Measurements from ENCODE around the gene EYS. TPM values are rescaled to one million over a fixed set of nuclear protein-coding genes. Genes with fewer than 3 reads are reported as not detected.
"Not testable (repeated sequence)": the region's sequence is repeated elsewhere in the genome, so short reads cannot be mapped to it uniquely, and the experiment has no call there.

EYS gene
- total and polyA plus RNA-seq, 5 donors from 2014 or later: 0.03 to 0.09 (median 0.05) TPM; not detected in 1

DNA sequence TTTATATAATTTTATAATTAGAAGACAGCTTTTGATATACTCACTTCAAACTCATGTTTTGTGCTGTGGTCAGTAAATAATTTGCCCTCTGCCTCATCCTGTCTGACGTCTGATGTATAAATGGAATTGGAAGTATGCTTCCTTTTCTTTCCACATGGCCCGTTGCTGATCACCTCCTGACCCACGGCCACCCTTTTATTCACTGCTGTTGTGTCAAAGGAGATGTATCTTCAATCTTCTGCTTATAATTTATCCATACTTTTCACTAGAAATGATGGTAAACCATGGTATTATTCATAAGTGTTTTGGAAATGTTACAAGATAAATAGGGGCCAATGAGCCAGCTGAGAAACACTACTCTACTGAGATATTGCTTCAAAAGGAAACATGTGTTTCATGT lies 1229.6 kb downstream of the EYS start:
- DNase-seq (no peak), ATAC-seq (ENCODE audit: low read depth in 2 of 2) (no peak)
- H3K27me3 Mint-ChIP-seq: no peaks in the 10 kb centered on the region
- Histone ChIP-seq H3K27ac (ENCODE audit: insufficient read depth, low read length, poor library complexity, severe bottlenecking) (no peak overlapping the region), H3K36me3 (ENCODE audit: control insufficient read depth, insufficient read depth, low read length) (no peaks in the 10 kb centered on the region), H3K4me3 (ENCODE audit: low read depth, low read length) (no peak overlapping the region), H3K4me1 (ENCODE audit: control insufficient read depth, insufficient read depth, low read length, poor library complexity, severe bottlenecking) (no peaks in the 10 kb centered on the region), H3K27me3 (ENCODE audit: control insufficient read depth, insufficient read depth, low read length) (no peaks in the 10 kb centered on the region), H3K9me3 (ENCODE audit: control insufficient read depth in 2 of 2, low read length in 2 of 2) (peaks cover 0 to 3% of the 10 kb centered on the region in 2 experiments)
- H3K4me3 Mint-ChIP-seq: no peak overlapping the region
- H3K9me3 Mint-ChIP-seq: peaks cover 1 to 7% (median 5%) of the 10 kb centered on the region in 7 donors
- H3K4me1 Mint-ChIP-seq: no peaks in the 10 kb centered on the region
- H3K36me3 Mint-ChIP-seq: no peaks in the 10 kb centered on the region
- H3K27ac Mint-ChIP-seq: no peak overlapping the region

DNA sequence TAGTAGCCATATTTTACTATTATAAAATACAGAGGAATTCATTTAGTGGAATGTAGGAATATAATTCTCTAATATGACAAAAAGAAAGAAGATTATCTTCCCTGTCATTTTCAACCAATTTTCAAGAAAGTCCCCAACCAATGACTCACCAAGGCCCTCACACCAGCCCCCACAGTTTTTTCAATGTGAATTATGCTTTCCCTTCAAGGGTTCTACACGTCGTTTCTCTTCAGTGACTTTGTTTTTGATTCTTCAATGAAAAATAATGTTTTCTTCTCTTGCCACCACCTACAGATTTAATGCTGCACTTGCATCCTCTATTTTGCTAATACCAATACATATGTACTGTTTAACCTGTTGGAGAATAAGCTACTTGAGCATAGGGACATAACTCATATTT lies 1230.1 kb downstream of the EYS start:
- Mint-ChIP-seq H3K36me3 (no peaks in the 10 kb centered on the region), H3K4me1 (no peaks in the 10 kb centered on the region), H3K9me3 (peaks cover 1 to 7% (median 5%) of the 10 kb centered on the region in 7 donors), H3K27ac (no peak overlapping the region), H3K27me3 (no peaks in the 10 kb centered on the region), H3K4me3 (no peak overlapping the region)
- Histone ChIP-seq H3K27me3 (ENCODE audit: control insufficient read depth, insufficient read depth, low read length) (no peaks in the 10 kb centered on the region), H3K4me3 (ENCODE audit: low read depth, low read length) (no peak overlapping the region), H3K4me1 (ENCODE audit: control insufficient read depth, insufficient read depth, low read length, poor library complexity, severe bottlenecking) (no peaks in the 10 kb centered on the region), H3K36me3 (ENCODE audit: control insufficient read depth, insufficient read depth, low read length) (no peaks in the 10 kb centered on the region), H3K9me3 (ENCODE audit: control insufficient read depth in 2 of 2, low read length in 2 of 2) (peaks cover 0 to 3% of the 10 kb centered on the region in 2 experiments), H3K27ac (ENCODE audit: insufficient read depth, low read length, poor library complexity, severe bottlenecking) (no peak overlapping the region)
- ATAC-seq (ENCODE audit: low read depth in 2 of 2) (no peak), DNase-seq (no peak)

DNA sequence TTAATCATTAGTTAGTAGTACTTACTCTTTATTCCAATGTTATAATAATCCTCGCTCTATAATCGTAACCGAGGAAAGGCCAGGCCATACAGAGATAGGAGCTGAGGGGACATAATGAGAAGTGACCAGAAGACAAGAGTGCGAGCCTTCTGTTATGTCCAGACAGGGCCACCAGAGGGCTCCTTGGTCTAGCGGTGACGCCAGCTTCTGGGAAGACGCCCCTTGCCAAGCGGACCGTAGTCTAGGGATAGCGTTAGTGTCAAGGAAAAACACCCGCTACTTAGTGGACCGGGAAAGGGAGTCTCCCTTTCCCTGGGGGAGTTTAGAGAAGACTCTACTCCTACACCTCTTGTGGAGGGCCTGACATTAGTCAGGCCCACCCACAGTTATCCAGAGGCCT lies 1237.6 kb downstream of the EYS start:
- ATAC-seq (ENCODE audit: low read depth in 2 of 2); H3K36me3 Mint-ChIP-seq; H3K4me3 Mint-ChIP-seq; H3K4me1 Mint-ChIP-seq; H3K27me3 ChIP-seq (ENCODE audit: control insufficient read depth, insufficient read depth, low read length); H3K27ac ChIP-seq (ENCODE audit: insufficient read depth, low read length, poor library complexity, severe bottlenecking); H3K9me3 ChIP-seq (ENCODE audit: control insufficient read depth in 2 of 2, low read length in 2 of 2); H3K4me3 ChIP-seq (ENCODE audit: low read depth, low read length); DNase-seq; H3K4me1 ChIP-seq (ENCODE audit: control insufficient read depth, insufficient read depth, low read length, poor library complexity, severe bottlenecking); H3K27ac Mint-ChIP-seq; H3K27me3 Mint-ChIP-seq; H3K36me3 ChIP-seq (ENCODE audit: control insufficient read depth, insufficient read depth, low read length): not testable (repeated sequence)
- peaks cover 0 to 30% (median 5%) of the 10 kb centered on the region in 7 donors for H3K9me3 Mint-ChIP-seq

DNA sequence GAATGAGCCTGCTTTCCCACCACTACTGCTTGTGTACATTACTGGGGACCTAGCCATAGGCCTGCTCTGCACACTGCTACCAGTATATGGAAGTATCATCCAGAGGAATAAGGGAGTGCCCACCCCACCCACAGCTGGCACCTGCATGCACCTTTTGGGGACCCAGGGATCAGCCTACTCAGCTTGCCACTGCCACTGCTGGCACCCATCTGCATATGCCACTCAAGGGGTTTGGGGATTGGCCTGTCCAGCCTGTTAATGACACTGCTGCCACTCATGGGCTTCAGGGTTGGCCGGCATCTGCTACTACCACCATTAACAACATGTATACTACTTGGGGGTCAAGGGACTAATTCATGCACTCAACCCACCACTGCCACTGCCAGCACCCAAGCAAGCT lies 1239.4 kb downstream of the EYS start:
- Mint-ChIP-seq H3K27ac (no peak overlapping the region), H3K4me3 (no peak overlapping the region)
- no peak for ATAC-seq (ENCODE audit: low read depth in 2 of 2)

DNA sequence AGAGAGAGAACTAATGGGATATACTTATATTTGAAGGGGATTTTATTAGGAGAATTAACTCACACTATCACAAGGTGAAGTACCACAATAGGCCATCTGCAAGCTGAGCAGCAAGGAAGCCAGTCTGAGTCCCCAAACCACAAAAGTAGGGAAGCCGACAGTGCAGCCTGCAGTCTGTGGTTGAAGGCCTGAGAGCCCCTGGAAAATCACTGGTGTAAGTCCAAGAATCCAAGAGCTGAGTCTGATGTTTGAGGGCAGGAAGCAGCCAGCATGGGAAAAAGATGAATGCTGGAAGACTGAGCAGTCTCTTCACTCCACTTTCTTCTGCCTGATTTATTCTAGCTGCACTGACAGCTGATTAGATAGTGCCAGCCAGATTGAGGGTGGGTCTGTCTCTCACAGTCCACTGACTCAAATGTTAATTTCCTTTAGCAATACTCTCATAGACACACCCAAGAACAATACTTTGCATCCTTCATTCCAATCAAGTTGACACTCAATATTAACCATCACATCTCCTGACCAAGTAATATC lies 1247.5 kb downstream of the EYS start:
- Mint-ChIP-seq H3K36me3 (no peaks in the 10 kb centered on the region), H3K9me3 (peaks cover 0 to 22% (median 7%) of the 10 kb centered on the region in 7 donors), H3K4me1 (no peaks in the 10 kb centered on the region), H3K4me3 (no peak overlapping the region), H3K27ac (no peak overlapping the region), H3K27me3 (no peaks in the 10 kb centered on the region)
- H3K4me1 ChIP-seq (ENCODE audit: control insufficient read depth, insufficient read depth, low read length, poor library complexity, severe bottlenecking): no peaks in the 10 kb centered on the region
- no peak overlapping the region for H3K4me3 ChIP-seq (ENCODE audit: low read depth, low read length)
- peaks cover 0 to 3% of the 10 kb centered on the region in 2 experiments for H3K9me3 ChIP-seq (ENCODE audit: control insufficient read depth in 2 of 2, low read length in 2 of 2)
- DNase-seq (no peak), ATAC-seq (ENCODE audit: low read depth in 2 of 2) (no peak)
- H3K36me3 ChIP-seq (ENCODE audit: control insufficient read depth, insufficient read depth, low read length): no peaks in the 10 kb centered on the region
- no peak overlapping the region for H3K27ac ChIP-seq (ENCODE audit: insufficient read depth, low read length, poor library complexity, severe bottlenecking)
- no peaks in the 10 kb centered on the region for H3K27me3 ChIP-seq (ENCODE audit: control insufficient read depth, insufficient read depth, low read length)

More for the DNA sequence above, 1239.4 kb downstream of the EYS start:
- Histone ChIP-seq H3K4me3 (ENCODE audit: low read depth, low read length) (no peak overlapping the region), H3K27ac (ENCODE audit: insufficient read depth, low read length, poor library complexity, severe bottlenecking) (no peak overlapping the region), H3K27me3 (ENCODE audit: control insufficient read depth, insufficient read depth, low read length) (no peaks in the 10 kb centered on the region), H3K4me1 (ENCODE audit: control insufficient read depth, insufficient read depth, low read length, poor library complexity, severe bottlenecking) (no peaks in the 10 kb centered on the region), H3K9me3 (ENCODE audit: control insufficient read depth in 2 of 2, low read length in 2 of 2) (peaks cover 0 to 3% of the 10 kb centered on the region in 2 experiments), H3K36me3 (ENCODE audit: control insufficient read depth, insufficient read depth, low read length) (no peaks in the 10 kb centered on the region)
- Mint-ChIP-seq H3K36me3 (no peaks in the 10 kb centered on the region), H3K4me1 (no peaks in the 10 kb centered on the region), H3K9me3 (peaks cover 0 to 35% (median 7%) of the 10 kb centered on the region in 7 donors), H3K27me3 (no peaks in the 10 kb centered on the region)
- no peak for DNase-seq

DNA sequence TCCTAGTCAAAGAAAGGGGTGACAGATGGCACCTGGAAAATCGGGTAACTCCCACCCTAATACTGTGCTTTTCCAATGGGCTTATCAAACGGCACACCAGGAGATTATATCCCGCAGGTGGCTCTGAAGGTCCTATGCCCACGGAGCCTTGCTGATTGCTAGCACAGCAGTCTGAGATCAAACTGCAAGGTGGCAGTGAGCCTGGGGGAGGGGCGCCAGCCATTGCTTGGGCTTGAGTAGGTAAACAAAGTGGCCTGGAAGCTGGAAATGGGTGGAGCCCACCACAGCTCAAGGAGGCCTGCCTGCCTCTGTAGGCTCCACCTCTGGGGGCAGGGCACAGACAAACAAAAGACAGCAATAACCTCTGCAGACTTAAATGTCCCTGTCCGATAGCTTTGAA lies 1258.9 kb downstream of the EYS start:
- H3K4me1 ChIP-seq (ENCODE audit: control insufficient read depth, insufficient read depth, low read length, poor library complexity, severe bottlenecking); H3K27me3 Mint-ChIP-seq; H3K27ac Mint-ChIP-seq; H3K9me3 ChIP-seq (ENCODE audit: control insufficient read depth in 2 of 2, low read length in 2 of 2); H3K36me3 Mint-ChIP-seq; H3K4me1 Mint-ChIP-seq; H3K4me3 Mint-ChIP-seq; H3K27me3 ChIP-seq (ENCODE audit: control insufficient read depth, insufficient read depth, low read length); H3K36me3 ChIP-seq (ENCODE audit: control insufficient read depth, insufficient read depth, low read length); H3K27ac ChIP-seq (ENCODE audit: insufficient read depth, low read length, poor library complexity, severe bottlenecking); H3K4me3 ChIP-seq (ENCODE audit: low read depth, low read length); ATAC-seq (ENCODE audit: low read depth in 2 of 2); DNase-seq: not testable (repeated sequence)
- peaks cover 0 to 13% (median 6%) of the 10 kb centered on the region in 7 donors for H3K9me3 Mint-ChIP-seq

DNA sequence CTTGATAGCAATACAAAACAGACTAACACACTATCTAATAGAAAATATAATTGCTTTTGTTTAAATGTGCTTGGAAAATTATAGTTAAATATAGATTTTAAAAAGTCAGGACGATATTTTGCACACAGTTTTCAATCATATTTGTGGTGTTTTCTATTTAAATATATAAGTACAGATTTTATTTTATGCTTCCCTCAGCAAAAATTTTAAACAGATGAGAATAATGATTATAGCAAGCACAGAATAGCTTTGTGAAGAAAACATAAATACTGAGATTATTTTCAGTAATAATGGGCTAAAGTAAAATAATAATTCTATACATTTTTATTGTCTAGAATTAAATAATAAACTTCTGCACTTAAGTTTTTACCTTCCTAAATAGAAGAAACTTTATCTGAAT lies 1262.0 kb downstream of the EYS start:
- Histone ChIP-seq H3K36me3 (ENCODE audit: control insufficient read depth, insufficient read depth, low read length) (no peaks in the 10 kb centered on the region), H3K27me3 (ENCODE audit: control insufficient read depth, insufficient read depth, low read length) (no peaks in the 10 kb centered on the region), H3K27ac (ENCODE audit: insufficient read depth, low read length, poor library complexity, severe bottlenecking) (no peak overlapping the region), H3K9me3 (ENCODE audit: control insufficient read depth in 2 of 2, low read length in 2 of 2) (peaks cover 0 to 3% of the 10 kb centered on the region in 2 experiments), H3K4me3 (ENCODE audit: low read depth, low read length) (no peak overlapping the region), H3K4me1 (ENCODE audit: control insufficient read depth, insufficient read depth, low read length, poor library complexity, severe bottlenecking) (no peaks in the 10 kb centered on the region)
- H3K4me1 Mint-ChIP-seq: no peaks in the 10 kb centered on the region
- H3K9me3 Mint-ChIP-seq: peaks cover 0 to 25% (median 5%) of the 10 kb centered on the region in 7 donors
- H3K27ac Mint-ChIP-seq: no peak overlapping the region
- no peaks in the 10 kb centered on the region for H3K36me3 Mint-ChIP-seq
- ATAC-seq (ENCODE audit: low read depth in 2 of 2): no peak
- H3K4me3 Mint-ChIP-seq: no peak overlapping the region
- no peaks in the 10 kb centered on the region for H3K27me3 Mint-ChIP-seq
- no peak for DNase-seq

DNA sequence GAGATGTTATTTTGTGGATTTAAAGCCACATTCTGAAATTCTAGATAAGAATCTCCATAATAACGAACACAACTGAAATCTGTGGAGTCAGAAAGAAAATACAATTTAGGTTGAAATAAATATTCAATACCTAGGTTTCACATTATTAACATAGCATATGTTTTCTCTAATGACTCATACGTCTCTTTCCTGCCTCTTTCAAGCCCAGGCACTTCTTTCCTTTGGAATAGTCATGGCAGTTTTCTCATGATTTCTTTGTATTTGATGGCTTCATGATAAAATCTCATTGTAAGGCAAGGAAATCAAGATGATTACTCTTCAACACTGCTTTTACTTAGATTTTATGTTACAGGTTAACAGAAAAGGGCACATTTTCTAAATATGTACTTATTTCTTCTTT lies 1267.8 kb downstream of the EYS start:
- Histone ChIP-seq H3K27ac (ENCODE audit: insufficient read depth, low read length, poor library complexity, severe bottlenecking) (no peak overlapping the region), H3K9me3 (ENCODE audit: control insufficient read depth in 2 of 2, low read length in 2 of 2) (peaks cover 0 to 3% of the 10 kb centered on the region in 2 experiments), H3K4me1 (ENCODE audit: control insufficient read depth, insufficient read depth, low read length, poor library complexity, severe bottlenecking) (no peaks in the 10 kb centered on the region), H3K4me3 (ENCODE audit: low read depth, low read length) (no peak overlapping the region), H3K27me3 (ENCODE audit: control insufficient read depth, insufficient read depth, low read length) (no peaks in the 10 kb centered on the region), H3K36me3 (ENCODE audit: control insufficient read depth, insufficient read depth, low read length) (no peaks in the 10 kb centered on the region)
- H3K9me3 Mint-ChIP-seq: peaks cover 0 to 20% (median 2%) of the 10 kb centered on the region in 7 donors
- no peak overlapping the region for H3K4me3 Mint-ChIP-seq
- H3K36me3 Mint-ChIP-seq: no peaks in the 10 kb centered on the region
- H3K27me3 Mint-ChIP-seq: no peaks in the 10 kb centered on the region
- DNase-seq (no peak), ATAC-seq (ENCODE audit: low read depth in 2 of 2) (no peak)
- no peaks in the 10 kb centered on the region for H3K4me1 Mint-ChIP-seq
- no peak overlapping the region for H3K27ac Mint-ChIP-seq
